Right hindlimb (tissue), 1 donor: ENCODE results near the gene TEP1.
"Not testable (repeated sequence)": the region's sequence is repeated elsewhere in the genome, so short reads cannot be mapped to it uniquely, and the experiment has no call there.

ENCODE experiments used
- DNase-seq: peaks from one replicate; pipeline ENCODE4 v3.0.0-alpha.2; 2018

TEP1 gene

GRCh38 chr14:20412876-20413743 is at the start of gene TEP1:
Gene TEP1 (minus strand): TSS chr14:20413501. CDS start chr14:20408439, 5,062 bp downstream.
- peak; percentile 92 for DNase-seq

- DNase-seq: peak; percentile 99
Observed at GRCh38 chr14:20461225-20462141, 48.2 kb upstream of the TEP1 start, which contains the start of gene PIP4P1. Gene PIP4P1 (minus strand): TSS chr14:20461434. CDS start chr14:20461325, 109 bp downstream.

- peak; percentile 53 for DNase-seq
Observed at GRCh38 chr14:20460458-20461224, 47.3 kb upstream of the TEP1 start.

GRCh38 chr14:20458031-20458789 is 44.9 kb upstream of the TEP1 start:
- no peak for DNase-seq

GRCh38 chr14:20456971-20457370 is 43.7 kb upstream of the TEP1 start:
- no peak for DNase-seq

GRCh38 chr14:20455355-20456300 is 42.3 kb upstream of the TEP1 start:
- DNase-seq: no peak

- DNase-seq: peak; percentile 98
Observed at GRCh38 chr14:20454516-20455354, 41.4 kb upstream of the TEP1 start, which contains the start of the genes APEX1 and OSGEP. Gene APEX1 (plus strand): TSS chr14:20455226. CDS start chr14:20455646, 420 bp downstream. Gene OSGEP (minus strand): TSS chr14:20454812. CDS start chr14:20454683, 129 bp downstream.

GRCh38 chr14:20452831-20453230 is 39.5 kb upstream of the TEP1 start:
- DNase-seq: not testable (repeated sequence)

GRCh38 chr14:20446889-20447288 is 33.6 kb upstream of the TEP1 start:
- no peak for DNase-seq

GRCh38 chr14:20443650-20444049 is 30.3 kb upstream of the TEP1 start:
- DNase-seq: not testable (repeated sequence)

- no peak for DNase-seq
Observed at GRCh38 chr14:20441461-20441860, 28.2 kb upstream of the TEP1 start.

GRCh38 chr14:20440882-20441281 is 27.6 kb upstream of the TEP1 start:
- no peak for DNase-seq

- no peak for DNase-seq
Observed at GRCh38 chr14:20440465-20440864, 27.2 kb upstream of the TEP1 start.

GRCh38 chr14:20438664-20439063 is 25.4 kb upstream of the TEP1 start:
- no peak for DNase-seq

GRCh38 chr14:20436363-20436755 is 23.1 kb upstream of the TEP1 start:
- no peak for DNase-seq

GRCh38 chr14:20435582-20436362 is 22.5 kb upstream of the TEP1 start, which contains the start of gene KLHL33:
Gene KLHL33 (minus strand): TSS chr14:20436166. CDS start chr14:20435811, 355 bp downstream.
- DNase-seq: no peak

- peak; percentile 56 for DNase-seq
Observed at GRCh38 chr14:20434701-20435581, 21.6 kb upstream of the TEP1 start.
